ENCODE data around the gene CNTNAP2. TPM values are rescaled to one million over a fixed set of nuclear protein-coding genes. Genes with fewer than 3 reads are reported as not detected.

Gene CNTNAP2
- total and polyA plus RNA-seq, 11 donors = 0.01 to 2.6 (median 0.31) TPM; not detected in 3

DNA sequence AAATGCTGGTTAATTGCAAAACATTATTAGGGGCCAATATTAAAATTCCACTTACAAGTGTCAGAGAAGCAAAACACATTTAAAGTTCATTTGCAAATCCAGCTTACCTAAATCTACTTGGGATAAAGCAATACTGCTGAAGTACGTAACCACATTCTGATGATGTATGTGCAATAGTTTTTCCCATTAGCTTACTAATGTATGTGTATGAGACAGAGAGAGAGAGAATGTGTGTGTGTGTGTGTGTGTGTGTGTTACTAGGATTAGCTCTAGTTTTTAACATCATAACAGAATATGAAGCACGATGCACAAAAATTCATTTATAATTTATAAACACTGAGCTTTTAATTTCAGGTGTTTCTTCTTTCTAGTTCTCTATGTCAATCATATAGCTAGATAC lies 1399.8 kb downstream of the CNTNAP2 start:
- intact Hi-C loops (cut with DNase I) = loop anchor here in 1 of 10 donors (10.0 kb wide), 1 partner anchor 58 kb away; no protein-coding TSS in a partner anchor
- no peak overlapping the region for H3K4me3 ChIP-seq
- DNase-seq (no peak), ATAC-seq (no peak)
- H3K36me3 ChIP-seq = no peaks in the 10 kb centered on the region
- H3K27me3 ChIP-seq = no peaks in the 10 kb centered on the region
- no peak overlapping the region for H3K27ac ChIP-seq
- WGBS, 4 donors = 89 to 94% (median 92%) methylated on average over 2 of the region's 2 CpGs
- TF ChIP-seq, protein P1, sequence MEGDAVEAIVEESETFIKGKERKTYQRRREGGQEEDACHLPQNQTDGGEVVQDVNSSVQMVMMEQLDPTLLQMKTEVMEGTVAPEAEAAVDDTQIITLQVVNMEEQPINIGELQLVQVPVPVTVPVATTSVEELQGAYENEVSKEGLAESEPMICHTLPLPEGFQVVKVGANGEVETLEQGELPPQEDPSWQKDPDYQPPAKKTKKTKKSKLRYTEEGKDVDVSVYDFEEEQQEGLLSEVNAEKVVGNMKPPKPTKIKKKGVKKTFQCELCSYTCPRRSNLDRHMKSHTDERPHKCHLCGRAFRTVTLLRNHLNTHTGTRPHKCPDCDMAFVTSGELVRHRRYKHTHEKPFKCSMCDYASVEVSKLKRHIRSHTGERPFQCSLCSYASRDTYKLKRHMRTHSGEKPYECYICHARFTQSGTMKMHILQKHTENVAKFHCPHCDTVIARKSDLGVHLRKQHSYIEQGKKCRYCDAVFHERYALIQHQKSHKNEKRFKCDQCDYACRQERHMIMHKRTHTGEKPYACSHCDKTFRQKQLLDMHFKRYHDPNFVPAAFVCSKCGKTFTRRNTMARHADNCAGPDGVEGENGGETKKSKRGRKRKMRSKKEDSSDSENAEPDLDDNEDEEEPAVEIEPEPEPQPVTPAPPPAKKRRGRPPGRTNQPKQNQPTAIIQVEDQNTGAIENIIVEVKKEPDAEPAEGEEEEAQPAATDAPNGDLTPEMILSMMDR (IDR thresholded peaks at IDR 0.05) = no peak
- TF ChIP-seq POLR2A (IDR thresholded peaks at IDR 0.05) = no peak
- no peaks in the 10 kb centered on the region for H3K9me3 ChIP-seq
- no peaks in the 10 kb centered on the region for H3K4me1 ChIP-seq

DNA sequence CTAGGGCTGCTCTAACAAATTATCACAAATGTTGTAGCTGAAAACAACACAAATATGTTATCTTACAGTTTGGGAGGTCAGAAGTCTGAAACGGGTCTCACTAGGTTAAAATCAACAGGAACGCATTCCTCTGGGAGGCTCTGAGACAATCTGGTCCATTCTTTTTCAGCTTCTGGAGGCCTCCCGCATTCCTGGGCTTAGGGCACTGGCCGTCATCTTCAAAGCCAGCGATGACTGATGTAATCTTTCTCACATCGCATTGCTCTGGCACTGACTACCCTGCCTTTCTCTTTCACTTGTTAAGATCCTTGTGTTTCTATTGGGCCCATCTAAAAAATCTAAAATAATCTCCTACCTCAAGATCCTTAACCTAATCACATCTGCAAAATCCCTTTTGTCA lies 1402.5 kb downstream of the CNTNAP2 start:
- ATAC-seq = no peak
- Histone ChIP-seq H3K4me1 (no peaks in the 10 kb centered on the region), H3K9me3 (no peaks in the 10 kb centered on the region), H3K27me3 (no peaks in the 10 kb centered on the region), H3K36me3 (no peaks in the 10 kb centered on the region), H3K4me3 (no peak overlapping the region), H3K27ac (no peak overlapping the region)
- no peak for DNase-seq
- intact Hi-C loops (cut with DNase I) = loop anchor here in 1 of 10 donors (10.0 kb wide), 1 partner anchor 56 kb away; no protein-coding TSS in a partner anchor
- WGBS, 4 donors = 34 to 44% (median 38%) methylated on average over 6 of the region's 6 CpGs
- TF ChIP-seq, protein P1 (IDR thresholded peaks at IDR 0.05) = no peak
- TF ChIP-seq POLR2A (IDR thresholded peaks at IDR 0.05) = no peak

DNA sequence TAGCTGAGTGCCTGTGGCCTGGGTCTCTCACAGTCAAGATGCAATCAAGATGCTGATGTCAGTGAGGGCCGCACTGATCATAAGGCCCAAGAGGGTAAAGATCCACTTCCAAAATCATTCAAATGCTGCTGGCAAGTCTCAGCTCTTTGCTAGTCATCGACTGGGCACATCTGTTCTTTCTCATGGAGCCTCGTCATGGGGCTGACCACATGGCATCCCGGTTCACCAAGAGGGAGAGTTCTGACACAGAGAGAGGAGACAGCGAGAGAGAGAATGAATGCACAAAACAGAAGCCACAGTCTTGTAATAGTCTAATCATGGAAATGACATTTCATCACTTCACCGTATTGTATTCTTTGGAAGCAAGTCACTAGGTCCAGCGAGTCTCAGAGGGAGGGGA lies 1406.5 kb downstream of the CNTNAP2 start:
- Histone ChIP-seq H3K36me3 (no peaks in the 10 kb centered on the region), H3K27me3 (no peaks in the 10 kb centered on the region), H3K4me3 (no peak overlapping the region), H3K9me3 (no peaks in the 10 kb centered on the region), H3K27ac (no peak overlapping the region), H3K4me1 (no peaks in the 10 kb centered on the region)
- 40 to 54% (median 47%) methylated on average over 7 of the region's 7 CpGs for WGBS, 4 donors
- no peak for ATAC-seq
- DNase-seq = no peak
- TF ChIP-seq POLR2A (IDR thresholded peaks at IDR 0.05) = no peak
- TF ChIP-seq, protein P1 (IDR thresholded peaks at IDR 0.05) = no peak
- intact Hi-C loops (cut with DNase I) = no loop called here

DNA sequence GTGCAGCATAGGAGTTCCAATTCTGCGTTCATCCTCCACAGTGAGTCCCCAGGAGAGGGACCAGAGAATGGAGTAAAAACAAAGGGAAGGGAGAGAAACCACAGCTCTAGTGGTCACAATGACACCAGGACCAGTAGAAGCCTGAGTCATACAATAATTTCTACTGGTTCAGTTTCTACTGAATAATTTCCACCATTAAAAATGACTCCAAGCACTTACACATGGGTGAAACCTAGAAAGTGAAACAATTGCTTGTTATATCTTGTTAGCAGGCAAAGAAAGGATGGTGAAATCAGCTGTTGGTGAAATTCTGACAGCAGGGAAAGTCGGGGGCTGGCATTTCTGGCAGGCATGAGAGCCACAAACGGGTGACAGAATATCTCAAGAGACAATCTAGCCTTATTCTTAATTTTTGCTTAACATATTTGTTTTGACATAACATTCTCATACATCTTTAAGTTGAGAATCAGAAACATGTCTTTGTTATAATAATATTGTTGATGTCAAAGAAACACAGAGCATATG lies 1408.2 kb downstream of the CNTNAP2 start:
- WGBS, 4 donors = 43 to 62% (median 53%) methylated on average over 3 of the region's 3 CpGs
- TF ChIP-seq, protein P1 (IDR thresholded peaks at IDR 0.05) = no peak
- no peak for TF ChIP-seq POLR2A (IDR thresholded peaks at IDR 0.05)
- Histone ChIP-seq H3K9me3 (no peaks in the 10 kb centered on the region), H3K36me3 (no peaks in the 10 kb centered on the region), H3K27me3 (no peaks in the 10 kb centered on the region), H3K4me3 (no peak overlapping the region), H3K4me1 (no peaks in the 10 kb centered on the region), H3K27ac (no peak overlapping the region)
- DNase-seq (no peak), ATAC-seq (no peak)
- intact Hi-C loops (cut with DNase I) = no loop called here

Data from heart left ventricle (tissue), 16 donors.